Measurements from ENCODE around the gene MYO5B.
A peak's percentile ranks its signal among the peaks of the same experiment; 100 is the strongest.

Gene MYO5B

GRCh38 chr18:49961271-49961670 lies 233.7 kb downstream of the MYO5B start:
- no peak for DNase-seq

GRCh38 chr18:49960376-49960775 lies 234.6 kb downstream of the MYO5B start:
- no peak for DNase-seq

- no peak for DNase-seq
Observed at GRCh38 chr18:49959176-49959575, 235.8 kb downstream of the MYO5B start.

- no peak for DNase-seq
Observed at GRCh38 chr18:49955263-49955662, 239.7 kb downstream of the MYO5B start.

GRCh38 chr18:49953391-49953790 lies 241.6 kb downstream of the MYO5B start:
- DNase-seq, result no peak

GRCh38 chr18:49949951-49950395 lies 245.0 kb downstream of the MYO5B start:
- no peak for DNase-seq

GRCh38 chr18:49948975-49949374 lies 246.0 kb downstream of the MYO5B start:
- DNase-seq, result no peak

- no peak for DNase-seq
Observed at GRCh38 chr18:49944663-49945062, 250.3 kb downstream of the MYO5B start.

GRCh38 chr18:49936821-49937220 lies 258.1 kb downstream of the MYO5B start:
- DNase-seq, result no peak

GRCh38 chr18:49935215-49935614 lies 259.7 kb downstream of the MYO5B start:
- DNase-seq, result no peak

GRCh38 chr18:49934457-49934856 lies 260.5 kb downstream of the MYO5B start:
- DNase-seq, result no peak

- DNase-seq, result no peak
Observed at GRCh38 chr18:49933530-49934128, 261.3 kb downstream of the MYO5B start.

- DNase-seq, result no peak
Observed at GRCh38 chr18:49931760-49932159, 263.2 kb downstream of the MYO5B start.

GRCh38 chr18:49931179-49931578 lies 263.8 kb downstream of the MYO5B start:
- no peak for DNase-seq

- DNase-seq, result peak; percentile 3 to 14
Observed at GRCh38 chr18:49926106-49926745, 268.7 kb downstream of the MYO5B start.

GRCh38 chr18:49924293-49924983 lies 270.5 kb downstream of the MYO5B start:
- DNase-seq, result no peak

GRCh38 chr18:49922228-49922627 lies 272.7 kb downstream of the MYO5B start:
- DNase-seq, result no peak

- DNase-seq, result no peak
Observed at GRCh38 chr18:49921318-49921985, 273.5 kb downstream of the MYO5B start.

GRCh38 chr18:49920731-49921130 lies 274.2 kb downstream of the MYO5B start:
- no peak for DNase-seq

GRCh38 chr18:49917742-49918141 lies 277.2 kb downstream of the MYO5B start:
- DNase-seq, result no peak

- no peak for DNase-seq
Observed at GRCh38 chr18:49915352-49915751, 279.6 kb downstream of the MYO5B start.

GRCh38 chr18:49913221-49913620 lies 281.7 kb downstream of the MYO5B start:
- no peak for DNase-seq

- no peak for DNase-seq
Observed at GRCh38 chr18:49911427-49911826, 283.5 kb downstream of the MYO5B start.

GRCh38 chr18:49910986-49911385 lies 284.0 kb downstream of the MYO5B start:
- no peak for DNase-seq
